Fibroblast of pulmonary artery (primary cell): ENCODE measurements around the gene SRL.

Source experiments
- DNase-seq: peaks from one replicate; pipeline ENCODE4 v3.0.0-alpha.2; 2010; ENCODE audit warnings: low read depth
- H3K4me3 ChIP-seq: replicated peaks from 2 replicates; pipeline ENCODE4 v1.5.1; 2011; ENCODE audit warnings: low read depth, mild to moderate bottlenecking, control low read depth, low read length, moderate library complexity
- TF ChIP-seq, protein P1 (sequence below): IDR thresholded peaks from 2 replicates; pipeline ENCODE4 v1.5.1; 2011; ENCODE audit warnings: mild to moderate bottlenecking, control low read depth, low read length, inconsistent platforms; ENCODE audit errors: missing control alignments

Gene SRL

DNA sequence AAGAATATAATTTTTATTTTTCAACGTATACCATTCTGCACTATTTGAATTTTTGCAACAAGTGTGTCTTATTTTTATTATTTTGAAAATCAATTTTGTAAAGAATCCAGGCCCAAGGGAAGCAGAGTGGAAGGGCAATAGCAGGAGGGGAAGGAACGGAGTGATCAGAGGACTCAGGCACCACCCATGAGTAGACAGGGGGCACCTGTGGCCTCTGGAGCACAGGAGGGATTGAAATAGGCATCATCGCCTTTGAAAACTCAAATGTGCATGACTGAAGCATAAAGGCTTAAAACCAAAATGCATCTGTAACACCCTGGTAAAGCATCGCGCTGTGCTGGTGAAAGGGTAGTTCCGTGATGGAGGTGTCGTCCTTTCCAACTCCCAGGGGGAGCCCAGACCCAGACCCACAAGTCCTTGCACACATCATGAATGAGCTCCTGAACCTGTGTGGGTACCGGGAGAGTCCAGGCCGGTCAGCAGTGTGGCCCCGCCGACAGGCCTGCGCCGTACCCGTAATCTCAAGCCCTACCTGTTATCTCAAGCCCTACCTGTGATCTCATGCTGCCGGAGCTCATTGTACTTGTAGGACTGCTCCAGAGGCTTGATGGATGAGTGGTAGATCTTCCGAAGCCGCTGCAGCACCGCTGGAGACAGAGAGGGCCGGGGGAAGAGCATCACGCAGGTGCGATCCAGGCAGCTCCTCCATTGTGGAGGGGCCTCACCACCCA lies 39.1 kb downstream of the SRL start:
- no peak overlapping the region for H3K4me3 ChIP-seq
- no peak for DNase-seq
- TF ChIP-seq, protein P1, sequence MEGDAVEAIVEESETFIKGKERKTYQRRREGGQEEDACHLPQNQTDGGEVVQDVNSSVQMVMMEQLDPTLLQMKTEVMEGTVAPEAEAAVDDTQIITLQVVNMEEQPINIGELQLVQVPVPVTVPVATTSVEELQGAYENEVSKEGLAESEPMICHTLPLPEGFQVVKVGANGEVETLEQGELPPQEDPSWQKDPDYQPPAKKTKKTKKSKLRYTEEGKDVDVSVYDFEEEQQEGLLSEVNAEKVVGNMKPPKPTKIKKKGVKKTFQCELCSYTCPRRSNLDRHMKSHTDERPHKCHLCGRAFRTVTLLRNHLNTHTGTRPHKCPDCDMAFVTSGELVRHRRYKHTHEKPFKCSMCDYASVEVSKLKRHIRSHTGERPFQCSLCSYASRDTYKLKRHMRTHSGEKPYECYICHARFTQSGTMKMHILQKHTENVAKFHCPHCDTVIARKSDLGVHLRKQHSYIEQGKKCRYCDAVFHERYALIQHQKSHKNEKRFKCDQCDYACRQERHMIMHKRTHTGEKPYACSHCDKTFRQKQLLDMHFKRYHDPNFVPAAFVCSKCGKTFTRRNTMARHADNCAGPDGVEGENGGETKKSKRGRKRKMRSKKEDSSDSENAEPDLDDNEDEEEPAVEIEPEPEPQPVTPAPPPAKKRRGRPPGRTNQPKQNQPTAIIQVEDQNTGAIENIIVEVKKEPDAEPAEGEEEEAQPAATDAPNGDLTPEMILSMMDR = no peak

DNA sequence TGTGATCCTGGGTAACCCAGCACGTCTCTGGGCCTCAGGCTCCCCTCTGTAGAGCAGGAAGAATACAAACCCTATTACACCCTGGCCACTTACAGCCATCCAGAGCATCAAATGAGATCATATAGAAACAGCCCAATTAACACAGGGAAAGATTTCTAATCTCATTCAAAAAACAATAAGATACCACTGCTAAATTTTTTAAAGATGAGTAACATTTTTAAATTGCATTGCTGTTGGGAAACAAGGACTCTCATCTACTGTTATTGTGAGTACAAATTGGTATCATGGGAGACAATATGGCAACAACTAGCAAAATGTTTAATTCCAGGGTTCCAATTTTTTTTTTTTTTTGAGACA lies 41.1 kb downstream of the SRL start:
- TF ChIP-seq, protein P1 = no peak
- DNase-seq = peak; percentile 50
- H3K4me3 ChIP-seq = no peak overlapping the region

- H3K4me3 ChIP-seq = no peak overlapping the region
- DNase-seq = peak; percentile 68
- TF ChIP-seq, protein P1 = peak; percentile 84
Observed at GRCh38 chr16:4200000-4200780, 41.7 kb downstream of the SRL start.

DNA sequence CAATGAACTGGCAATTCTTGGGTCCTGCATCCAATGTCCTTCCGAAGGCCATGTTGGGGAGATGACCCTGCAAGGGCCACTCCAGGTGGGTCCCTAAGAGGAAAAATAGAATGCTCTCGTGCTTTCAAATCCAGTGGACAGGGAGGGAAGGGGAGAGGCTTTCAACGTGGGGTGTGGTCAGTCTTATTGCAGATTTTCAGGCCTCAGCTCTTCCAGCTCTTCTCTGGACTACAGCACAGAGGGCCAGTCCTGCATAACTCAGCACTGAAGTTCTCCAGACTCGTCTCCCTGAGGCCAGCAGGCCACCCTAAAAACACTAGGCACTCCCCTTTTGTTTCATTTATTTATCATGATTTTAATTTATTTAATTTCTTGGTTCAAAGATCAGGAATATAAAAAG lies 43.1 kb downstream of the SRL start:
- TF ChIP-seq, protein P1 = no peak
- no peak for DNase-seq
- no peak overlapping the region for H3K4me3 ChIP-seq

DNA sequence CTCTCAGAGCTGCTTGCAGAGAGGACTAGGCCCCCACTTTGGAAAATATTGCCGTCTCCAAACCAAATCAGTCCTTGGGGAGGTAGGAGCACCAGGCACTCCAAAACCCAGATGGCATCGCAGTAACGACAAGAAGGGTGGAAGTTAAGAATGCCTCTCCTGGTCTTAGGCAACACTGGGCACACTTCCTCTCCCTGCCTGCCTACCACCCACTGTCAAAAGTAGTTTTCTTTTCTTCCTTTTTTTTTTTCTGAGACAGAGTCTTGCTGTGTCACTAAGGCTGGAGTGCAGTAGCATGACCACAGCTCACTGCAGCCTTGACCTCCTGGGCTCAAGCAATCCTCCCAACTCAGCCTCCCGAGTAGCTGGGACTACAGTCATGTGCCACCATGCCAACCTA lies 47.2 kb downstream of the SRL start:
- no peak for DNase-seq
- TF ChIP-seq, protein P1 = no peak
- H3K4me3 ChIP-seq = no peak overlapping the region

- no peak overlapping the region for H3K4me3 ChIP-seq
- DNase-seq = no peak
- TF ChIP-seq, protein P1 = no peak
Observed at GRCh38 chr16:4193920-4194319, 48.0 kb downstream of the SRL start.
